ENCODE data around the gene METAP1D.
"Not testable (repeated sequence)": the region's sequence is repeated elsewhere in the genome, so short reads cannot be mapped to it uniquely, and the experiment has no call there.

METAP1D gene

GRCh38 chr2:171968509-171968908 lies 31.2 kb upstream of the METAP1D start:
- ATAC-seq (replicated peaks) (no peak), DNase-seq (no peak)
- no peak overlapping the region for H3K27ac Mint-ChIP-seq
- H3K4me3 Mint-ChIP-seq: no peak overlapping the region
- peaks cover 27 to 41% of the 10 kb centered on the region in 2 donors for H3K36me3 Mint-ChIP-seq
- no peaks in the 10 kb centered on the region for H3K9me3 Mint-ChIP-seq
- no peaks in the 10 kb centered on the region for H3K27me3 Mint-ChIP-seq
- H3K4me1 Mint-ChIP-seq: no peaks in the 10 kb centered on the region

GRCh38 chr2:171972329-171972982 lies 27.3 kb upstream of the METAP1D start:
- no peaks in the 10 kb centered on the region for H3K4me1 Mint-ChIP-seq
- ATAC-seq (replicated peaks) (no peak), DNase-seq (no peak)
- H3K36me3 Mint-ChIP-seq: peaks cover 39 to 54% of the 10 kb centered on the region in 2 donors
- H3K4me3 Mint-ChIP-seq: no peak overlapping the region
- H3K27me3 Mint-ChIP-seq: no peaks in the 10 kb centered on the region
- H3K27ac Mint-ChIP-seq: no peak overlapping the region
- H3K9me3 Mint-ChIP-seq: no peaks in the 10 kb centered on the region

GRCh38 chr2:171979103-171979502 lies 20.6 kb upstream of the METAP1D start:
- Mint-ChIP-seq H3K4me3 (no peak overlapping the region), H3K27ac (no peak overlapping the region), H3K4me1 (no peaks in the 10 kb centered on the region), H3K36me3 (peaks cover 57 to 68% of the 10 kb centered on the region in 2 donors), H3K27me3 (no peaks in the 10 kb centered on the region), H3K9me3 (peaks cover 3 to 6% of the 10 kb centered on the region in 2 donors)
- DNase-seq: no peak
- no peak for ATAC-seq (replicated peaks)

- not testable (repeated sequence) for ATAC-seq (replicated peaks); H3K4me1 Mint-ChIP-seq; H3K9me3 Mint-ChIP-seq; H3K4me3 Mint-ChIP-seq; DNase-seq; H3K27me3 Mint-ChIP-seq; H3K27ac Mint-ChIP-seq
- peaks cover 32 to 34% of the 10 kb centered on the region in 2 donors for H3K36me3 Mint-ChIP-seq
Measured at GRCh38 chr2:171983924-171984323, 15.8 kb upstream of the METAP1D start.

- H3K4me1 Mint-ChIP-seq: no peaks in the 10 kb centered on the region
- DNase-seq: no peak
- no peaks in the 10 kb centered on the region for H3K27me3 Mint-ChIP-seq
- no peak overlapping the region for H3K4me3 Mint-ChIP-seq
- H3K27ac Mint-ChIP-seq: no peak overlapping the region
- H3K36me3 Mint-ChIP-seq: peaks cover 23 to 26% of the 10 kb centered on the region in 2 donors
- H3K9me3 Mint-ChIP-seq: peaks cover 3 to 6% of the 10 kb centered on the region in 2 donors
- no peak for ATAC-seq (replicated peaks)
Measured at GRCh38 chr2:171985076-171985475, 14.7 kb upstream of the METAP1D start.

GRCh38 chr2:171986778-171987177 lies 13.0 kb upstream of the METAP1D start:
- H3K9me3 Mint-ChIP-seq: peaks cover 3 to 6% of the 10 kb centered on the region in 2 donors
- H3K27ac Mint-ChIP-seq: no peak overlapping the region
- H3K4me1 Mint-ChIP-seq: no peaks in the 10 kb centered on the region
- no peak overlapping the region for H3K4me3 Mint-ChIP-seq
- no peak for ATAC-seq (replicated peaks)
- H3K36me3 Mint-ChIP-seq: peaks cover 23% of the 10 kb centered on the region in 2 donors
- no peaks in the 10 kb centered on the region for H3K27me3 Mint-ChIP-seq
- DNase-seq: no peak

GRCh38 chr2:171991027-171991426 lies 8.7 kb upstream of the METAP1D start:
- H3K9me3 Mint-ChIP-seq: no peaks in the 10 kb centered on the region
- ATAC-seq (replicated peaks): no peak
- no peaks in the 10 kb centered on the region for H3K36me3 Mint-ChIP-seq
- H3K4me3 Mint-ChIP-seq: no peak overlapping the region
- H3K27me3 Mint-ChIP-seq: peaks cover 0 to 6% of the 10 kb centered on the region in 2 donors
- no peak for DNase-seq
- no peak overlapping the region for H3K27ac Mint-ChIP-seq
- H3K4me1 Mint-ChIP-seq: no peaks in the 10 kb centered on the region

GRCh38 chr2:171995586-171995985 lies 4.2 kb upstream of the METAP1D start:
- no peak for ATAC-seq (replicated peaks)
- no peak overlapping the region for H3K4me3 Mint-ChIP-seq
- no peaks in the 10 kb centered on the region for H3K9me3 Mint-ChIP-seq
- peaks cover 4 to 17% of the 10 kb centered on the region in 2 donors for H3K4me1 Mint-ChIP-seq
- H3K27me3 Mint-ChIP-seq: peaks cover 0 to 9% of the 10 kb centered on the region in 2 donors
- H3K27ac Mint-ChIP-seq: no peak overlapping the region
- H3K36me3 Mint-ChIP-seq: no peaks in the 10 kb centered on the region
- no peak for DNase-seq

- H3K4me1 Mint-ChIP-seq: peaks cover 8 to 21% of the 10 kb centered on the region in 2 donors
- H3K4me3 Mint-ChIP-seq: no peak overlapping the region
- no peaks in the 10 kb centered on the region for H3K36me3 Mint-ChIP-seq
- peaks cover 0 to 9% of the 10 kb centered on the region in 2 donors for H3K27me3 Mint-ChIP-seq
- H3K27ac Mint-ChIP-seq: no peak overlapping the region
- H3K9me3 Mint-ChIP-seq: no peaks in the 10 kb centered on the region
- ATAC-seq (replicated peaks) (no peak), DNase-seq (no peak)
Measured at GRCh38 chr2:171996021-171996420, 3.7 kb upstream of the METAP1D start.

- peaks cover 8 to 24% of the 10 kb centered on the region in 2 donors for H3K4me1 Mint-ChIP-seq
- not testable (repeated sequence) for H3K36me3 Mint-ChIP-seq; H3K9me3 Mint-ChIP-seq; ATAC-seq (replicated peaks); H3K27me3 Mint-ChIP-seq; H3K4me3 Mint-ChIP-seq; H3K27ac Mint-ChIP-seq; DNase-seq
Measured at GRCh38 chr2:171997031-171997430, 2.7 kb upstream of the METAP1D start.

GRCh38 chr2:171999161-171999560 lies 592 bp upstream of the METAP1D start:
- H3K27me3 Mint-ChIP-seq: peaks cover 0 to 9% of the 10 kb centered on the region in 2 donors
- peaks cover 0 to 10% of the 10 kb centered on the region in 2 donors for H3K36me3 Mint-ChIP-seq
- H3K9me3 Mint-ChIP-seq: no peaks in the 10 kb centered on the region
- peak; percentile 0 to 2 for ATAC-seq (replicated peaks)
- peak overlapping the region; percentile 94 to 96 for H3K4me3 Mint-ChIP-seq
- peaks cover 10 to 24% of the 10 kb centered on the region in 2 donors for H3K4me1 Mint-ChIP-seq
- no peak for DNase-seq
- peak overlapping the region; percentile 49 for H3K27ac Mint-ChIP-seq

- H3K4me1 Mint-ChIP-seq: peaks cover 10 to 24% of the 10 kb centered on the region in 2 donors
- DNase-seq (no peak), ATAC-seq (replicated peaks) (no peak)
- H3K36me3 Mint-ChIP-seq: peaks cover 2 to 10% of the 10 kb centered on the region in 2 donors
- H3K27ac Mint-ChIP-seq: peak overlapping the region; percentile 99
- H3K9me3 Mint-ChIP-seq: no peaks in the 10 kb centered on the region
- peaks cover 0 to 5% of the 10 kb centered on the region in 2 donors for H3K27me3 Mint-ChIP-seq
- peak overlapping the region; percentile 94 to 96 for H3K4me3 Mint-ChIP-seq
Measured at GRCh38 chr2:172000696-172001361, 1.1 kb downstream of the METAP1D start.

GRCh38 chr2:172007372-172007771 lies 7.6 kb downstream of the METAP1D start:
- H3K4me3 Mint-ChIP-seq: no peak overlapping the region

GRCh38 chr2:172009823-172010222 lies 10.1 kb downstream of the METAP1D start:
- peaks cover 15 to 21% of the 10 kb centered on the region in 2 donors for H3K4me1 Mint-ChIP-seq
- ATAC-seq (replicated peaks) (no peak), DNase-seq (no peak)
- H3K27me3 Mint-ChIP-seq: no peaks in the 10 kb centered on the region
- peaks cover 3 to 6% of the 10 kb centered on the region in 2 donors for H3K9me3 Mint-ChIP-seq
- H3K4me3 Mint-ChIP-seq: no peak overlapping the region
- H3K27ac Mint-ChIP-seq: no peak overlapping the region
- H3K36me3 Mint-ChIP-seq: peaks cover 22 to 31% of the 10 kb centered on the region in 2 donors

More at GRCh38 chr2:172007372-172007771, 7.6 kb downstream of the METAP1D start:
- no peaks in the 10 kb centered on the region for H3K27me3 Mint-ChIP-seq
- H3K27ac Mint-ChIP-seq: no peak overlapping the region
- peaks cover 8 to 9% of the 10 kb centered on the region in 2 donors for H3K4me1 Mint-ChIP-seq
- DNase-seq (no peak), ATAC-seq (replicated peaks) (no peak)
- peaks cover 3 to 6% of the 10 kb centered on the region in 2 donors for H3K9me3 Mint-ChIP-seq
- peaks cover 21 to 37% of the 10 kb centered on the region in 2 donors for H3K36me3 Mint-ChIP-seq
